CD14-positive monocyte (primary cell): ENCODE results near the gene DOCK3. TPM values are rescaled to one million over a fixed set of nuclear protein-coding genes. Genes with fewer than 3 reads are reported as not detected.
A peak's percentile ranks its signal among the peaks of the same experiment; 100 is the strongest.

ENCODE experiments used
- DNase-seq, 3 donors: peaks; one replicate each; pipeline ENCODE4 v3.0.0-alpha.2; 2011 to 2022
- H2AFZ ChIP-seq: 2 replicates; pipeline ENCODE4 v1.6.0; 2012; ENCODE audit warnings: mild to moderate bottlenecking, low read depth, low read length, inconsistent platforms; ENCODE audit not compliant: insufficient read depth, poor library complexity, severe bottlenecking
- H3K27ac ChIP-seq, 2 donors: 1 replicate in 1 of 2; 2 replicates in 1 of 2; pipeline ENCODE4 v1.5.1; 2012 to 2013; ENCODE audit warnings: low read length in 2 of 2, control low read depth in 1 of 2, inconsistent platforms in 1 of 2, low read depth in 1 of 2, mild to moderate bottlenecking in 1 of 2
- H3K27me3 ChIP-seq, 2 donors: one replicate each; pipeline versions ENCODE4 v1.6.0 to v1.6.1; 2011 to 2013; ENCODE audit warnings: low read length in 2 of 2; ENCODE audit not compliant: control insufficient read depth in 2 of 2, insufficient read depth in 2 of 2
- H3K36me3 ChIP-seq, 2 donors: replicated peaks in 1 of 2; 1 replicate in 1 of 2; 2 replicates in 1 of 2; pipeline versions ENCODE4 v1.5.1 to v1.6.1; 2012 to 2013; ENCODE audit warnings: low read length in 2 of 2, control low read depth in 1 of 2, inconsistent platforms in 1 of 2, mild to moderate bottlenecking in 1 of 2; ENCODE audit not compliant: insufficient read depth in 2 of 2, control insufficient read depth in 1 of 2
- H3K4me1 ChIP-seq, 2 donors: 1 replicate in 1 of 2; 2 replicates in 1 of 2; pipeline versions ENCODE4 v1.5.1 to v1.6.1; 2012 to 2013; ENCODE audit warnings: low read length in 2 of 2, control low read depth in 1 of 2, inconsistent platforms in 1 of 2, mild to moderate bottlenecking in 1 of 2, moderate library complexity in 1 of 2; ENCODE audit not compliant: insufficient read depth in 2 of 2, control insufficient read depth in 1 of 2
- H3K4me2 ChIP-seq: replicated peaks from 2 replicates; pipeline ENCODE3; 2012; ENCODE audit warnings: low read length, moderate library complexity, mild to moderate bottlenecking; ENCODE audit not compliant: poor library complexity, severe bottlenecking; ENCODE audit errors: extremely low read depth
- H3K4me3 ChIP-seq, 3 experiments: fragments of 200-600 bp in 1 of 3; sonication (generic) in 1 of 3; replicated peaks in 1 of 3; 1 replicate in 2 of 3; 2 replicates in 1 of 3; pipeline ENCODE4 v1.5.1; 2011 to 2013; ENCODE audit warnings: low read length in 3 of 3, mild to moderate bottlenecking in 3 of 3, control low read depth in 2 of 3, low read depth in 2 of 3, inconsistent platforms in 1 of 3, moderate library complexity in 1 of 3
- H3K79me2 ChIP-seq: 2 replicates; pipeline ENCODE4 v1.6.0; 2012; ENCODE audit warnings: mild to moderate bottlenecking, control low read depth, inconsistent platforms, low read length, moderate library complexity; ENCODE audit not compliant: insufficient read depth
- H3K9ac ChIP-seq: 2 replicates; pipeline ENCODE4 v1.6.0; 2017; ENCODE audit warnings: low read length, mild to moderate bottlenecking; ENCODE audit not compliant: insufficient read depth, poor library complexity, severe bottlenecking
- H3K9me3 ChIP-seq, 2 donors: replicated peaks in 1 of 2; 1 replicate in 1 of 2; 2 replicates in 1 of 2; pipeline versions ENCODE4 v1.5.1 to v1.6.1; 2012 to 2013; ENCODE audit warnings: low read length in 2 of 2, control low read depth in 1 of 2; ENCODE audit not compliant: control insufficient read depth in 1 of 2, insufficient read depth in 1 of 2
- H4K20me1 ChIP-seq: 2 replicates; pipeline ENCODE4 v1.6.0; 2012; ENCODE audit warnings: mild to moderate bottlenecking, low read length, control low read depth, moderate library complexity; ENCODE audit not compliant: insufficient read depth
- H3K27ac Mint-ChIP-seq, 7 donors: one replicate each; pipeline ENCODE4 v1.8.0; 2020; ENCODE audit warnings: mild to moderate bottlenecking in 7 of 7, mixed read lengths in 7 of 7, moderate library complexity in 6 of 7, inconsistent platforms in 2 of 7
- H3K27me3 Mint-ChIP-seq, 3 donors: one replicate each; pipeline ENCODE4 v1.8.0; 2021 to 2022; ENCODE audit warnings: low read depth in 3 of 3, mild to moderate bottlenecking in 3 of 3, mixed read lengths in 3 of 3, moderate library complexity in 3 of 3, inconsistent platforms in 1 of 3
- H3K36me3 Mint-ChIP-seq, 2 donors: one replicate each; pipeline ENCODE4 v1.8.0; 2020; ENCODE audit warnings: mixed read lengths in 2 of 2, inconsistent platforms in 1 of 2, mild to moderate bottlenecking in 1 of 2
- H3K4me1 Mint-ChIP-seq: one replicate; pipeline ENCODE4 v1.8.0; 2020; ENCODE audit warnings: mild to moderate bottlenecking, mixed read lengths
- H3K4me3 Mint-ChIP-seq, 2 donors: one replicate each; pipeline ENCODE4 v1.8.0; 2020; ENCODE audit warnings: mild to moderate bottlenecking in 2 of 2, mixed read lengths in 2 of 2, moderate library complexity in 1 of 2
- H3K9me3 Mint-ChIP-seq, 7 donors: one replicate each; pipeline ENCODE4 v1.8.0; 2020 to 2022; ENCODE audit warnings: mixed read lengths in 7 of 7, mild to moderate bottlenecking in 6 of 7, moderate library complexity in 6 of 7, inconsistent platforms in 2 of 7
- WGBS: methylation state at CpG from one replicate; pipeline ENCODE4 v1.1.5; 2013; ENCODE audit warnings: missing lambda C conversion rate; ENCODE audit not compliant: insufficient coverage; 5-methylcytosine and 5-hydroxymethylcytosine counted together
- intact Hi-C, 2 donors: fragments of 100-400 bp; cut with micrococcal nuclease; formaldehyde crosslinking; loops; one replicate each; pipeline versions ENCODE4 v1.15.0 to v1.15.1; 2023
- polyA plus RNA-seq, 3 donors: library from polyadenylated mRNA; depleted of rRNA in 1 of 3; unstranded in 2 of 3; stranded (reverse) in 1 of 3; fragments of 300-500 nt in 2 of 3; fragments of >200 nt in 1 of 3; fragmentation: Illumina TruSeq in 2 of 3; gene quantifications; 1 replicate in 2 of 3; 2 replicates in 1 of 3; pipeline ENCODE4 v1.2.3, GENCODE V29; 2012 to 2021
- TF ChIP-seq, protein P1 (sequence below): fragments of 200-600 bp; IDR thresholded peaks from one replicate; pipeline ENCODE4 v1.8.0; 2022; ENCODE audit warnings: antibody characterized with exemption, mild to moderate bottlenecking

Gene DOCK3
- polyA plus RNA-seq, 3 donors: 0.03 TPM; not detected in 1

DNA sequence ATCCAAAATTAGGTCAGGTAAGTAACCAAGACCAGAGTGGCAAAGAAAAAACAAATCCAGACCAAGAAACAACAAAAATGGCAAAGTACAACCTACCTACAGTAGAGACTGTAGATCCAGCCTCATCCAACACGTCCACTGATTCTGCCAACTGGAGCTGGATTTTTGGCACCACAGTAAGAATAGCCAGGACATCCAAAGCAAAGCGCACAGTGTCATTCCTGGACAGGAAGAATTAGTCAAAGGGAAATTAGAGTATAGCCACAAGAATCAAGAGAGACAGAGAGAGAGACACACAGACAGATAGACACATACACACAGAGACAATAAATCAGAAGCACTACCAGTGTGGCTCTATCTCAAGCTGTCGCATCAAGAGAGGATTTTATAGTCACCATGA, 747.5 kb downstream of the DOCK3 start:
- Histone ChIP-seq H2AFZ (no peak overlapping the region), H3K4me3 (no peak overlapping the region), H3K36me3 (peaks cover 71 to 91% of the 10 kb centered on the region in 2 donors), H3K4me1 (no peaks in the 10 kb centered on the region), H3K79me2 (no peaks in the 10 kb centered on the region), H4K20me1 (no peaks in the 10 kb centered on the region), H3K4me2 (no peak overlapping the region), H3K27ac (no peak overlapping the region), H3K27me3 (no peaks in the 10 kb centered on the region), H3K9me3 (no peaks in the 10 kb centered on the region), H3K9ac (no peak overlapping the region)
- H3K9me3 Mint-ChIP-seq: no peaks in the 10 kb centered on the region
- peak overlapping the region in 2 of 7 donors; percentile 12 to 78 for H3K27ac Mint-ChIP-seq
- H3K4me1 Mint-ChIP-seq: no peaks in the 10 kb centered on the region
- intact Hi-C loops: loop anchor here in 1 of 2 donors (10.0 kb wide), 1 partner anchor 63 kb away; no protein-coding TSS in a partner anchor
- no CpG with 5 or more reads among the region's 3 CpGs for WGBS
- H3K27me3 Mint-ChIP-seq: no peaks in the 10 kb centered on the region
- no peak for DNase-seq
- no peak overlapping the region for H3K4me3 Mint-ChIP-seq
- H3K36me3 Mint-ChIP-seq: peaks cover 67 to 95% of the 10 kb centered on the region in 2 donors
- TF ChIP-seq, protein P1, sequence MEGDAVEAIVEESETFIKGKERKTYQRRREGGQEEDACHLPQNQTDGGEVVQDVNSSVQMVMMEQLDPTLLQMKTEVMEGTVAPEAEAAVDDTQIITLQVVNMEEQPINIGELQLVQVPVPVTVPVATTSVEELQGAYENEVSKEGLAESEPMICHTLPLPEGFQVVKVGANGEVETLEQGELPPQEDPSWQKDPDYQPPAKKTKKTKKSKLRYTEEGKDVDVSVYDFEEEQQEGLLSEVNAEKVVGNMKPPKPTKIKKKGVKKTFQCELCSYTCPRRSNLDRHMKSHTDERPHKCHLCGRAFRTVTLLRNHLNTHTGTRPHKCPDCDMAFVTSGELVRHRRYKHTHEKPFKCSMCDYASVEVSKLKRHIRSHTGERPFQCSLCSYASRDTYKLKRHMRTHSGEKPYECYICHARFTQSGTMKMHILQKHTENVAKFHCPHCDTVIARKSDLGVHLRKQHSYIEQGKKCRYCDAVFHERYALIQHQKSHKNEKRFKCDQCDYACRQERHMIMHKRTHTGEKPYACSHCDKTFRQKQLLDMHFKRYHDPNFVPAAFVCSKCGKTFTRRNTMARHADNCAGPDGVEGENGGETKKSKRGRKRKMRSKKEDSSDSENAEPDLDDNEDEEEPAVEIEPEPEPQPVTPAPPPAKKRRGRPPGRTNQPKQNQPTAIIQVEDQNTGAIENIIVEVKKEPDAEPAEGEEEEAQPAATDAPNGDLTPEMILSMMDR: no peak

DNA sequence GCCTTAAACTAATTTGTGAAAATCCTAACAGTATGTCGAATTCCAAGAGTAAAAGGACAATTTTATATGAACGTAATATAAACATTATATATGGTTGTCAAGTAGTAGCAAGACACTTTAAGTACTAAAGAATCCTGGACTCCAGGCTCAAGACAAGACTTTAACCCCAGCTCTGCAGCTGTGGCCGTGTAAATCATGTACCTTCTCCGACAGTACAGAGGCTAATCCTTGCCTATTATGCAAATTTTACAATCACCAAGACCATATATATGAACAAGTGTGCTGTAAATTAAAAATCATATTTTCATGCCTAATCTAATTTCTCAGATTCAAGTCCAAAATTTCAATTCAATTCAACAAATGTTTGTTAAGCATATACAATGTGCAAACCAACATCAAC, 752.2 kb downstream of the DOCK3 start:
- Histone ChIP-seq H4K20me1 (no peaks in the 10 kb centered on the region), H3K4me1 (no peaks in the 10 kb centered on the region), H3K27me3 (no peaks in the 10 kb centered on the region), H3K27ac (no peak overlapping the region), H3K4me2 (no peak overlapping the region), H3K36me3 (peaks cover 83 to 91% of the 10 kb centered on the region in 2 donors), H3K9me3 (no peaks in the 10 kb centered on the region), H3K79me2 (no peaks in the 10 kb centered on the region), H2AFZ (no peak overlapping the region), H3K9ac (no peak overlapping the region), H3K4me3 (no peak overlapping the region)
- no peak for DNase-seq
- intact Hi-C loops: loop anchor here in 1 of 2 donors (10.0 kb wide), 1 partner anchor 58 kb away; no protein-coding TSS in a partner anchor
- TF ChIP-seq, protein P1: no peak
- Mint-ChIP-seq H3K36me3 (peaks cover 67 to 91% of the 10 kb centered on the region in 2 donors), H3K4me1 (no peaks in the 10 kb centered on the region), H3K27ac (no peak overlapping the region), H3K9me3 (no peaks in the 10 kb centered on the region), H3K4me3 (no peak overlapping the region), H3K27me3 (no peaks in the 10 kb centered on the region)
- WGBS: 100% methylated on average over 1 of the region's 4 CpGs
